ENCODE data around the gene DPT.

Gene DPT

GRCh38 chr1:168751195-168751650 lies 22.2 kb upstream of the DPT start:
- Histone ChIP-seq H3K79me2 (ENCODE audit: low read length) (no peaks in the 10 kb centered on the region), H3K4me1 (ENCODE audit: low read length) (no peaks in the 10 kb centered on the region), H3K4me3 (ENCODE audit: low read length) (no peak overlapping the region), H3K9ac (ENCODE audit: low read length) (no peak overlapping the region), H3K27ac (ENCODE audit: low read length) (no peak overlapping the region), H3K36me3 (replicated peaks; ENCODE audit: insufficient read depth, low read length) (no peaks in the 10 kb centered on the region), H3K4me2 (ENCODE audit: low read depth, low read length) (no peak overlapping the region), H4K20me1 (ENCODE audit: insufficient read depth, low read length) (no peaks in the 10 kb centered on the region), H3K9me2 (replicated peaks; ENCODE audit: insufficient read depth, low read length) (no peaks in the 10 kb centered on the region), H3K27me3 (replicated peaks; ENCODE audit: insufficient read depth, low read length) (no peaks in the 10 kb centered on the region), H2AFZ (ENCODE audit: low read length) (no peak overlapping the region), H3F3A (ENCODE audit: insufficient read depth, low read length) (no peaks in the 10 kb centered on the region), H3K9me3 (replicated peaks; ENCODE audit: insufficient read depth, low read length) (no peaks in the 10 kb centered on the region)
- DNase-seq, result no peak
- TF ChIP-seq EZH2 (optimal IDR thresholded peaks at IDR 0.05; ENCODE audit: low read depth, low read length) (no peak), EZH2phosphoT487 (IDR thresholded peaks at IDR 0.05; ENCODE audit: low read length) (no peak)
- TF ChIP-seq, protein P1, sequence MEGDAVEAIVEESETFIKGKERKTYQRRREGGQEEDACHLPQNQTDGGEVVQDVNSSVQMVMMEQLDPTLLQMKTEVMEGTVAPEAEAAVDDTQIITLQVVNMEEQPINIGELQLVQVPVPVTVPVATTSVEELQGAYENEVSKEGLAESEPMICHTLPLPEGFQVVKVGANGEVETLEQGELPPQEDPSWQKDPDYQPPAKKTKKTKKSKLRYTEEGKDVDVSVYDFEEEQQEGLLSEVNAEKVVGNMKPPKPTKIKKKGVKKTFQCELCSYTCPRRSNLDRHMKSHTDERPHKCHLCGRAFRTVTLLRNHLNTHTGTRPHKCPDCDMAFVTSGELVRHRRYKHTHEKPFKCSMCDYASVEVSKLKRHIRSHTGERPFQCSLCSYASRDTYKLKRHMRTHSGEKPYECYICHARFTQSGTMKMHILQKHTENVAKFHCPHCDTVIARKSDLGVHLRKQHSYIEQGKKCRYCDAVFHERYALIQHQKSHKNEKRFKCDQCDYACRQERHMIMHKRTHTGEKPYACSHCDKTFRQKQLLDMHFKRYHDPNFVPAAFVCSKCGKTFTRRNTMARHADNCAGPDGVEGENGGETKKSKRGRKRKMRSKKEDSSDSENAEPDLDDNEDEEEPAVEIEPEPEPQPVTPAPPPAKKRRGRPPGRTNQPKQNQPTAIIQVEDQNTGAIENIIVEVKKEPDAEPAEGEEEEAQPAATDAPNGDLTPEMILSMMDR (IDR thresholded peaks at IDR 0.05; ENCODE audit: low read length), result no peak

DNA sequence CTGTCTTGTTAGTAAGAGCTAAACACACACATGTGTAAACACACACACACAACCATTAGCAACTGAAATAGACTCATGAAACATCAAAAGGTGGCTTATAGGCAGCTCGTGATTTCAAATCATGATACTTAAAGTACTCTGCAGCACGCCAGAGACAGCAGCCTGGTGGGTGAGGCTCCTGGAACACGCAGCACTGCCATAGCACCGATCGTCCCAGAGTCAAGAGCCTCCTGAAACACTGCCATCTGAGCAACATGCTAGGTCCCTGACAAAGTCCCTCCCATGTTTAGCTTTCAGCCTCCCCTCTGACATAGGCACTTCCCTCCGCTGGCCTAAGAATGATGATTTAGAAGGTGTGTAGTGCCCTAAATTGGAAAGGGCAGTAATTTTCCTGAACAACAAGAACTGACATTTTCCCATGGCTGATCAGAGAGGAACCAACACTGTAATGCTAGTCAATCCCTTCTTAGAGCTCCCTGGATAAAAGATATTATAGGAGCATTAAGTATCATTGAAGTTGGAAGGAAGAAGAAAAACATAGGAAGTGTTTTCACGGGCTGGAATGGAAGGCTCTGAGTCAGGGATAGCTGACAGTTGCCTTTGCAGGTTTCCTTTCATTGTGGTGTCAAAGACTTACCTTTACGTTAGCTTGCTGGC lies 14.1 kb upstream of the DPT start:
- H3K9me2 ChIP-seq (replicated peaks; ENCODE audit: insufficient read depth, low read length), result no peaks in the 10 kb centered on the region
- no peaks in the 10 kb centered on the region for H3K27me3 ChIP-seq (replicated peaks; ENCODE audit: insufficient read depth, low read length)
- no peaks in the 10 kb centered on the region for H4K20me1 ChIP-seq (ENCODE audit: insufficient read depth, low read length)
- TF ChIP-seq EZH2 (optimal IDR thresholded peaks at IDR 0.05; ENCODE audit: low read depth, low read length) (no peak), EZH2phosphoT487 (IDR thresholded peaks at IDR 0.05; ENCODE audit: low read length) (no peak)
- TF ChIP-seq, protein P1 (IDR thresholded peaks at IDR 0.05; ENCODE audit: low read length), result no peak
- H3K4me3 ChIP-seq (ENCODE audit: low read length), result no peak overlapping the region
- no peaks in the 10 kb centered on the region for H3K9me3 ChIP-seq (replicated peaks; ENCODE audit: insufficient read depth, low read length)
- no peaks in the 10 kb centered on the region for H3F3A ChIP-seq (ENCODE audit: insufficient read depth, low read length)
- DNase-seq, result no peak
- no peak overlapping the region for H3K27ac ChIP-seq (ENCODE audit: low read length)
- no peaks in the 10 kb centered on the region for H3K36me3 ChIP-seq (replicated peaks; ENCODE audit: insufficient read depth, low read length)
- H3K4me2 ChIP-seq (ENCODE audit: low read depth, low read length), result no peak overlapping the region
- H3K4me1 ChIP-seq (ENCODE audit: low read length), result no peaks in the 10 kb centered on the region
- no peak overlapping the region for H3K9ac ChIP-seq (ENCODE audit: low read length)
- H3K79me2 ChIP-seq (ENCODE audit: low read length), result no peaks in the 10 kb centered on the region
- H2AFZ ChIP-seq (ENCODE audit: low read length), result no peak overlapping the region

- H3K9me2 ChIP-seq (replicated peaks; ENCODE audit: insufficient read depth, low read length), result no peaks in the 10 kb centered on the region
- H3K4me2 ChIP-seq (ENCODE audit: low read depth, low read length), result no peak overlapping the region
- no peaks in the 10 kb centered on the region for H3K36me3 ChIP-seq (replicated peaks; ENCODE audit: insufficient read depth, low read length)
- no peaks in the 10 kb centered on the region for H3F3A ChIP-seq (ENCODE audit: insufficient read depth, low read length)
- H3K27ac ChIP-seq (ENCODE audit: low read length), result no peak overlapping the region
- H3K4me3 ChIP-seq (ENCODE audit: low read length), result no peak overlapping the region
- no peak overlapping the region for H2AFZ ChIP-seq (ENCODE audit: low read length)
- TF ChIP-seq EZH2 (optimal IDR thresholded peaks at IDR 0.05; ENCODE audit: low read depth, low read length) (no peak), EZH2phosphoT487 (IDR thresholded peaks at IDR 0.05; ENCODE audit: low read length) (no peak)
- TF ChIP-seq, protein P1 (IDR thresholded peaks at IDR 0.05; ENCODE audit: low read length), result no peak
- no peaks in the 10 kb centered on the region for H3K27me3 ChIP-seq (replicated peaks; ENCODE audit: insufficient read depth, low read length)
- H3K4me1 ChIP-seq (ENCODE audit: low read length), result no peaks in the 10 kb centered on the region
- DNase-seq, result no peak
- no peaks in the 10 kb centered on the region for H3K79me2 ChIP-seq (ENCODE audit: low read length)
- no peak overlapping the region for H3K9ac ChIP-seq (ENCODE audit: low read length)
- no peaks in the 10 kb centered on the region for H3K9me3 ChIP-seq (replicated peaks; ENCODE audit: insufficient read depth, low read length)
- no peaks in the 10 kb centered on the region for H4K20me1 ChIP-seq (ENCODE audit: insufficient read depth, low read length)
Observed at GRCh38 chr1:168742386-168742785, 13.4 kb upstream of the DPT start.

Measured in MM.1S (cell line).